HepG2 (cell line): ENCODE data around the gene UTP3. TPM values are rescaled to one million over a fixed set of nuclear protein-coding genes. Genes with fewer than 3 reads are reported as not detected.

Experiments
- CAMTA2 ChIP-seq: sonication (generic); formaldehyde crosslinking; IDR thresholded peaks from 2 replicates; pipeline ENCODE4 v1.4.0; 2020; ENCODE audit warnings: mild to moderate bottlenecking, missing genetic modification reagents, borderline replicate concordance
- CHCHD3 ChIP-seq: sonication (generic); formaldehyde crosslinking; IDR thresholded peaks from 2 replicates; pipeline ENCODE4 v1.8.0; 2022; ENCODE audit warnings: mild to moderate bottlenecking, missing genetic modification reagents, moderate library complexity
- EEA1 ChIP-seq: sonication (generic); formaldehyde crosslinking; IDR thresholded peaks from 2 replicates; pipeline ENCODE4 v1.5.1; 2020; ENCODE audit warnings: mild to moderate bottlenecking, missing genetic modification reagents, borderline replicate concordance
- EED ChIP-seq: sonication (generic); formaldehyde crosslinking; IDR thresholded peaks from 2 replicates; pipeline ENCODE4 v1.5.0; 2020; ENCODE audit warnings: mild to moderate bottlenecking, missing genetic modification reagents
- HDAC1 ChIP-seq: sonication (generic); formaldehyde crosslinking; IDR thresholded peaks from 2 replicates; pipeline ENCODE4 v1.5.1; 2020; ENCODE audit warnings: mild to moderate bottlenecking, missing genetic modification reagents
- HDAC2 ChIP-seq: sonication (generic); formaldehyde crosslinking; IDR thresholded peaks from 2 replicates; pipeline ENCODE4 v1.4.0; 2020; ENCODE audit warnings: missing genetic modification reagents
- JUNB ChIP-seq: sonication (generic); formaldehyde crosslinking; IDR thresholded peaks from 2 replicates; pipeline ENCODE4 v1.8.0; 2022; ENCODE audit warnings: missing genetic modification reagents, mild to moderate bottlenecking, borderline replicate concordance
- KLF9 ChIP-seq: IDR thresholded peaks from 2 replicates; pipeline ENCODE4 v1.6.1; 2016; ENCODE audit warnings: low read depth
- MEIS2 ChIP-seq: sonication (generic); formaldehyde crosslinking; IDR thresholded peaks from 2 replicates; pipeline ENCODE4 v1.9.0; 2021; ENCODE audit warnings: mild to moderate bottlenecking, missing genetic modification reagents
- NPAS2 ChIP-seq: sonication (generic); formaldehyde crosslinking; IDR thresholded peaks from 2 replicates; pipeline ENCODE4 v1.8.0; 2022; ENCODE audit warnings: mild to moderate bottlenecking, missing genetic modification reagents, borderline replicate concordance
- PPARG ChIP-seq: conservative IDR thresholded peaks from 2 replicates; pipeline ENCODE4 v1.6.1; 2016; ENCODE audit warnings: missing biosample characterization, missing genetic modification reagents
- RAD21 ChIP-seq: fragments of 450-650 bp; formaldehyde crosslinking; IDR thresholded peaks from 2 replicates; pipeline ENCODE4 v1.5.0; 2020; ENCODE audit warnings: mild to moderate bottlenecking
- SP1 ChIP-seq, 2 experiments: fragments of 450-650 bp in 1 of 2; sonication (generic) in 1 of 2; formaldehyde crosslinking in 1 of 2; IDR thresholded peaks; 2 replicates each; pipeline versions ENCODE4 v1.4.0 to v1.6.1; 2016 to 2020; ENCODE audit warnings: missing genetic modification reagents in 1 of 2
- SYNCRIP ChIP-seq: fragments of 200-400 bp; formaldehyde crosslinking; IDR thresholded peaks from 2 replicates; pipeline ENCODE4 v1.6.1; 2018; ENCODE audit warnings: mild to moderate bottlenecking, low read depth, low read length; ENCODE audit not compliant: insufficient read depth
- THAP8 ChIP-seq: sonication (generic); formaldehyde crosslinking; IDR thresholded peaks from 2 replicates; pipeline ENCODE4 v1.5.1; 2020; ENCODE audit warnings: missing genetic modification reagents, mild to moderate bottlenecking, borderline replicate concordance
- ZBTB44 ChIP-seq: sonication (generic); formaldehyde crosslinking; IDR thresholded peaks from 2 replicates; pipeline ENCODE4 v1.4.0; 2020; ENCODE audit warnings: missing genetic modification reagents
- ZNF292 ChIP-seq: sonication (generic); formaldehyde crosslinking; IDR thresholded peaks from 2 replicates; pipeline ENCODE4 v1.8.1; 2022; ENCODE audit warnings: mild to moderate bottlenecking, low read depth, missing genetic modification reagents, borderline replicate concordance
- ZNF530 ChIP-seq: sonication (generic); formaldehyde crosslinking; IDR thresholded peaks from 2 replicates; pipeline ENCODE4 v1.5.0; 2020; ENCODE audit warnings: low read depth, mild to moderate bottlenecking, missing genetic modification reagents
- ZNF552 ChIP-seq: sonication (generic); formaldehyde crosslinking; IDR thresholded peaks from 2 replicates; pipeline ENCODE4 v1.9.0; 2022; ENCODE audit warnings: missing genetic modification reagents, mild to moderate bottlenecking, borderline replicate concordance
- ZNF556 ChIP-seq: sonication (generic); formaldehyde crosslinking; IDR thresholded peaks from 2 replicates; pipeline ENCODE4 v1.4.0; 2020; ENCODE audit warnings: mild to moderate bottlenecking, missing genetic modification reagents, borderline replicate concordance
- ZNF558 ChIP-seq: sonication (generic); formaldehyde crosslinking; IDR thresholded peaks from 2 replicates; pipeline ENCODE4 v1.9.0; 2022; ENCODE audit warnings: mild to moderate bottlenecking, missing genetic modification reagents, borderline replicate concordance
- ZNF576 ChIP-seq: sonication (generic); formaldehyde crosslinking; IDR thresholded peaks from 2 replicates; pipeline ENCODE4 v1.4.0; 2020; ENCODE audit warnings: mild to moderate bottlenecking, missing genetic modification reagents
- ZNF607 ChIP-seq: sonication (generic); formaldehyde crosslinking; IDR thresholded peaks from 2 replicates; pipeline ENCODE4 v1.5.1; 2020; ENCODE audit warnings: missing genetic modification reagents, mild to moderate bottlenecking, borderline replicate concordance
- ZNF652 ChIP-seq: IDR thresholded peaks from 2 replicates; pipeline ENCODE4 v1.6.1; 2016; ENCODE audit warnings: low read depth, borderline replicate concordance
- ZNF660 ChIP-seq: sonication (generic); formaldehyde crosslinking; IDR thresholded peaks from 2 replicates; pipeline ENCODE4 v1.5.1; 2020; ENCODE audit warnings: mild to moderate bottlenecking, low read depth, missing genetic modification reagents, borderline replicate concordance
- ZNF772 ChIP-seq: sonication (generic); formaldehyde crosslinking; IDR thresholded peaks from 2 replicates; pipeline ENCODE4 v1.5.0; 2020; ENCODE audit warnings: mild to moderate bottlenecking, missing genetic modification reagents
- polyA plus RNA-seq, 8 experiments: library from polyadenylated mRNA; depleted of rRNA in 3 of 8; stranded (reverse) in 7 of 8; unstranded in 1 of 8; fragments of >200 nt; fragmentation: Illumina TruSeq in 4 of 8; extraction: Trizol in 4 of 8; gene quantifications; 2 replicates each; pipeline versions ENCODE4 v1.2.1 to v1.2.3, GENCODE V29; 2011 to 2016; ENCODE audit warnings: low read depth in 4 of 8, missing spikeins in 1 of 8, mixed read lengths in 1 of 8; ENCODE audit not compliant: insufficient read depth in 1 of 8
- total RNA-seq, 5 experiments: library from RNA; depleted of rRNA; stranded (reverse); fragments of >200 nt; fragmentation: Illumina TruSeq; extraction: Trizol; gene quantifications; 2 replicates each; pipeline ENCODE4 v1.2.3, GENCODE V29; 2016; ENCODE audit warnings: low read depth in 1 of 5
- TF ChIP-seq, protein P1 (sequence below): sonication (generic); formaldehyde crosslinking; IDR thresholded peaks from 2 replicates; pipeline ENCODE4 v1.4.0; 2020; ENCODE audit warnings: missing genetic modification reagents

Gene UTP3
- total and polyA plus RNA-seq, 2 of the 13 experiments (the other 11 are each of a cell fraction or from before 2014, with no cell fraction given), result 6.9 to 19.5 TPM

DNA sequence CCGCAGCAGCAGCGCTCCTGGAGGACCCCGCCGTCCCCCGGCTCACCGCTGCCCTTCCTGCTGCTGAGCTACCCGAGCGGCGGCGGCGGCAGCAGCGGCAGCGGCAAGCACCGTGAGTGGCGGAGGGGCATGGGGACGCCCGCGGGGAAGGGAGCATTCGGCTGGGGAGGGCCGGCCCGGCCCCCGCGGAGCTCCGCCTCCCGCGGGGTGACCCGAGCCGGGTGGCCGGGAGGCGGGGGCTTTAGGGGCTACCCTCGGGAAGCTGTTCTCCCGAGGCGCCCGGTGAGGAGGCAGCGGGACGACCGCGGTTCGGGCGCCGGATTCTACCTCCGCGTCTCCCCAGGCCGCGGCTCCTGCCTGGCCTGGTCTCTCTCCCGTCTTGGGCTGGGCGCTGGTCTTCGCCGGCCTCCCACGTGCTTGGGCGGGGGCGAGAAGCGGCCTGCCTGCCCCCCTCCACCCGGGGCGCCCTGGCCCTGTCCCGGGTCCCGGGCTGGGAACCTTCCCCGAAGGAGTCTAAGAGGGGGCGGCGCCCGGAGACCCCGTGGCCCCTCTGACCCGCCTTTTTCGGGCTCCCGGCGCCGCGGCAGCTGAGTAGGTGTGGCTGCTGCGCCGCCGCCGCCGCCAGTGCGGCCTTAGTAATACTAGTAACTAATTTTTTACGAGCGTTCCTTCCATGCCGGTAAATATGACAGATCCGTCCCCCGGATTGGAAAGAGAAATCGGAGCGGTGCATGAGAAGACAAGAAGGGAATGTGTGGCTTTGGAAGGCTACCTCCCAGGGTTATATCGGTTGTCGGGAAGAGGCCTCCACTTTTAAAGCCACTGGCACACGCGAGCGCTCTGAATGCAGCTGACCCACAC is 17.1 kb downstream of the UTP3 start (continued):
- TF ChIP-seq CHCHD3 (no peak; the same call in 1 of the 2 replicates), CAMTA2 (CRISPR knock-in tag) (no peak), MEIS2 (CRISPR knock-in tag) (no peak; the same call in 1 of the 2 replicates), NPAS2 (no peak), KLF9 (CRISPR knock-in tag) (peak; percentile 79; the same call in 1 of the 2 replicates), HDAC1 (CRISPR knock-in tag) (peak; percentile 53), ZNF292 (CRISPR knock-in tag) (no peak), ZBTB44 (CRISPR knock-in tag) (peak; percentile 24; the same call in 1 of the 2 replicates), HDAC2 (CRISPR knock-in tag) (no peak), SP1 (IDR thresholded peaks at IDR 0.05) (no peak), SP1 (CRISPR knock-in tag; IDR thresholded peaks at IDR 0.05) (peak; percentile 56; the same call in 1 of the 2 replicates), RAD21 (peak; percentile 7; the same call in 1 of the 2 replicates), PPARG (CRISPR knock-in tag) (0 out of 2 replicates have a peak, but pooled peaks have one; percentile 20), JUNB (CRISPR knock-in tag) (no peak), ZNF576 (no peak), ZNF556 (CRISPR knock-in tag) (no peak), ZNF772 (CRISPR knock-in tag) (0 out of 2 replicates have a peak, but pooled peaks have one; percentile 44), SYNCRIP (no peak), EEA1 (CRISPR knock-in tag) (0 out of 2 replicates have a peak, but pooled peaks have one; percentile 65), ZNF652 (CRISPR knock-in tag) (no peak), THAP8 (CRISPR knock-in tag) (no peak), ZNF558 (CRISPR knock-in tag) (0 out of 2 replicates have a peak, but pooled peaks have one; percentile 60), ZNF607 (CRISPR knock-in tag) (no peak), ZNF530 (0 out of 2 replicates have a peak, but pooled peaks have one; percentile 65), EED (no peak), ZNF552 (CRISPR knock-in tag) (no peak), ZNF660 (CRISPR knock-in tag) (no peak)
- TF ChIP-seq, protein P1, sequence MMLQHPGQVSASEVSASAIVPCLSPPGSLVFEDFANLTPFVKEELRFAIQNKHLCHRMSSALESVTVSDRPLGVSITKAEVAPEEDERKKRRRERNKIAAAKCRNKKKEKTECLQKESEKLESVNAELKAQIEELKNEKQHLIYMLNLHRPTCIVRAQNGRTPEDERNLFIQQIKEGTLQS (CRISPR knock-in tag), result no peak
